HuH-7.5 (cell line): ENCODE results near the gene TEX48.

Experiments used
- DNase-seq: peaks from one replicate; pipeline ENCODE4 v3.0.0; 2011; ENCODE audit warnings: low spot score

TEX48 gene

DNA sequence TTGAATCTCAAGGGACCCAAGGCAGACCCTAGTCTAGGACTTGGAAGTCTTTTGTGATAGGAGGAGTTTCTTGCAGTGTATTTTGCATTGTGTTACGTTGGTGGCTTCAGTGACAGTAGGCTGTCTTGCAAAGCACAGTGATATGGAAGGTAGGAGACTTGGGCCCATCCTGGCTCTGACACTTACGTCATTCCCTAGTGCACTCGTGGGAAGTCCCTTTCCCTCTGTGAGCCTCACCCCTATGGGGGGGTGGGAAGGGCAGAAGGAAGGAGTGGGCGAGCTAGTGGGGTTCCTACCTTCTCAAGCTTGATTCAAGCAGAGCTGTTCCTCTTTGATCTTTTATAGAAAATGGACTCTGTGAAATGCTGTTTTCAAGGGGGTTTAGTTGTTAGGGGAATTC, 15.1 kb downstream of the TEX48 start:
- DNase-seq = no peak

DNA sequence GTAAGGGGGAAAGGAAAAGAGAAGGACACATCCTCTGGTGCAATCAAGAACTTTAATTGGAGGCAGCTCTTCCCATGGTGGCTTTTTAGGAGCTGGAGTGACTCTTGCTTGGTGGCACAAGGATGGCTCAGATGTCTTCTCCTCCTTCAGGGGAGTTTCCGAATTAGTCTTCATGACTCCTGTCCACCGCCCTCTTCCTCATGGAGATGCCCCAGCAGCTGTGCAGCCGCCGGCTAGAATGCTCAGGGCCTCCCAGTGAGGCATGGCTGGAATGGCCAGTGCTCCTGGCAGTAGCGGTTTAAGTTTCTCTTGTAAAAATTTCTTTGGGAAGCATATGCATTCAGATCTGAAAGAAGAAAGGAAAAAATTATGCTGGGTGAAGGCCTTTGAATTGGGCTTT, 15.6 kb downstream of the TEX48 start:
- no peak for DNase-seq

- DNase-seq = no peak
These were observed 17.8 kb downstream of the TEX48 start for GRCh38 chr9:114664181-114664580.

GRCh38 chr9:114662081-114662989, 19.7 kb downstream of the TEX48 start:
- DNase-seq = peak; percentile 74

DNA sequence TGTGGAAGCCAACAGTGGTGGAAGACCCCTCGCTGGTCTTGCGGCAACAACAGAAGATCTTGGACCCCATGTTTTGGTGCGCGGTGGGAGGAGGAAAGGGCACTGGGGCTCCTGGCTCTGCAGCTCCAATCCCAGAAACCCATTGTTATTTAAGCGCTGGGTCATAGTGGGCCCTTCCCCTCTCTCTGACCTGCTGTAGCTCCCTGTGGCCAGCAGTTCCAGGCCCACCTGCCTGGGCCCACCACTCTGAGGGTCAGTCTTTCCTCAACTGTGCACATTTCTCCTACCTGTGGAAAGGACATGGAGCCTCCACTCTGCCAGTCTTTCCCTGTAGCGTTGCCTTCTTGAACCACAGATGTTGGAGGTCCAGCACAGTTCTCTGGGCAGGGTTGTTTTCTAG, 24.3 kb downstream of the TEX48 start, which contains the start of gene TEX53:
Gene TEX53, minus strand, starts transcription at position 101 of the 400 bp plus-strand sequence. Its CDS starts 31 bp downstream, at position 70.
- no peak for DNase-seq

GRCh38 chr9:114656301-114656700, 25.7 kb downstream of the TEX48 start:
- no peak for DNase-seq

DNA sequence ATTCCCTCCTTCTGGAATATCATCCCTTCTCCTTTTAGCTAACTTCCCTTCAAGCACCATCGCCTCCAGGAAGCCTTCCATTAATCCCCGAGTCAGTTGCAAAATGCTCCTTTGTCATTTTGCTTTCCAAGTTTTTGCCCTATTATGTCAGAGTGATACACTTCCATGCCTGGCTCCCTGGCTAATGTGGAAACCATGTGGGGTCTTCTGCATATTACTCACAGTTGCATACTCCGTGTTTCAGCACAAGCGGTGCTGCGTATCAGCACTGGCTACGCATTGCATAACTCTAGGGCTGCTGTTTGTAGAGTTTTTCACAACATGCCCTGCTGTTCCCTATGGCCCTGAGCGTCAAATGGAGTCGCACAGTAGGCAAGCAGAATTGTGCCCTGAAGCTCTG, 26.3 kb downstream of the TEX48 start:
- DNase-seq = no peak

GRCh38 chr9:114653556-114654159, 28.3 kb downstream of the TEX48 start:
- peak; percentile 66 for DNase-seq

- DNase-seq = no peak
These were observed 29.0 kb downstream of the TEX48 start for GRCh38 chr9:114652776-114653555.

DNA sequence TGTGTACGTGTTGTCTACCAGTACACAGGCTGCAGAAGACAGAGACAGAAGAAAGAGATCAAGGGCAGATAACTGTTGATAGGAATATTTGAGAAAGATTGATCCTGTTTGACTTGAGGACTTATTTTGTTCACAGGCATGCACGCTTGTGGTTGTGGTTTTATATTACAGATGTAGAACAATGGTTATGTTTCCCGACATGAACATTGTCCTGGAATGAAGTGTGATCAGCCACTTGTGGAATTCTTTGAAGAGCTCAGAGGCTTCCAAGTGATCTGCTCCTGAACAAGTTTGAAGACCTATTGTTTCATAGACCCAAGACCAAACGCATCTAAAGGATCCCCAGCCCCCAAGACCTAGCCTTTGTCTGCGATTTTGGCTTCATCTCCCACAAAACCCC, 38.1 kb downstream of the TEX48 start:
- no peak for DNase-seq

- DNase-seq = no peak
These were observed 39.0 kb downstream of the TEX48 start for GRCh38 chr9:114643001-114643400.

DNA sequence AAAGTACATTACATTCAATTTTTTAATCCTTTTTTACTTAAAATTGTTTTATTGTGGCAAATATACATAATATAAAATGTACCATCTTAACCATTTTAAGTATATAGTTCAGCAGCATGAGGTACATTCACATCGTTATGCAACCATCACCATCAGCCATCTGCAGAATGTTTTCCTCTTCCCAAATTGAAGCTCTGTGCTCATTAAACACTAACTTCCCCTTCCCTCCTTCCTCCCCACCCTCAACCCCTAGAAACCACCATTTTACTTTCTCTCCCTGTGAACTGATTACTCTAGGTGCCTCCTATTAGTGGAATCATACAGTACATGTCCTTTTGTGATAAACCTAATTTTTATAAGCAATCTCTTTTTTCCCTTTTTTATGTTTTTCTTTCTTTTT, 40.0 kb downstream of the TEX48 start:
- DNase-seq = no peak

DNA sequence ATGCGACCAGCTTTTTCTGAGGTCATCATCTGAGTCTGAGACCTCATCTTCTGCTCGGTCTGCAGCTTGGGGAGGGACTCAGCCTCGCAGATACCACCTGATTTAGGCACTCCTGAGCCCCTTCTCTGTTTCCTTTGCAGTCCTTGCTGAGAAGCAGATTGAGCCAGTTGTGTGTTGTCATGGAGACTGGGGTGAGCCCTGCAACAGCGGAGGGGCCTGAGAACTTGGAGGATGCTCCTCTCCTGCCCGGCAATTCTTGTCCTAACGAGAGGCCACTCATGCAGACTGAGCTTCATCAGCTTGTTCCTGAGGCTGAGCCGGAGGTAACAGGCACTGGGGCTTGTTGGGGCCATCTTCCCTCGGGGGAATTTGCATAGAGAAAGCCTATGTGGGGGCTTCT, 43.6 kb downstream of the TEX48 start:
- DNase-seq = no peak

GRCh38 chr9:114634387-114634786, 47.6 kb downstream of the TEX48 start:
- no peak for DNase-seq

DNA sequence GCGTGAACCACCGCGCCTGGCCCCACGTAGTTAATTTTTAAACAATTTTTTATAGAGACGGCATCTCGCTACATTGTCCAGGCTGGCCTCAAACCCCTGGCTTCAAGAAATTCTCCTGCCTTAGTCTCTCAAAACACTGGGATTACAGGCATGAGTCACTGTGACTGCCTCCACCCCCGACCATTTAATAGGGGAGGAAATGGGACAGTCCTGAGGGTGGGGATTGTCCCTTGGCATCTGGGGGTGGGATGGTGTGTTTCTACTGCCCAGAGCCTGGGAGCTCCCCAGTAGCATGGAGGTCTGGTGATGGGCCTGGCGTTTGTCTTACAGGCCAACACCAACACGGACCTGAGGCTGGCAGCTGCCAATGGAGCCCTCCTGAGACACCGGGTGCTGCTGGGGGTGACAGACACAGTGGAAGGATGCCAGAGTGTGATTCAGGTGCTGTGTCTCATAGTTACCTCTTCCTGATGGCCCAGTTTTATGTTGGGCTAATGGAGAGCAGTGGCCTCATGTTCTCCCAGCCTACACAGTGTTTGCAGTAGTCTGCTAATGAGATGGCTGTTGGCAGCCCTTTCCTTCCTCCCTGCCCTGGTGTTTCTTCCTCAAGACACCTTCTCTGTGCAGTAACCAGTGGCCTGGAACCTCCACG, 48.4 kb downstream of the TEX48 start:
- DNase-seq = no peak

DNA sequence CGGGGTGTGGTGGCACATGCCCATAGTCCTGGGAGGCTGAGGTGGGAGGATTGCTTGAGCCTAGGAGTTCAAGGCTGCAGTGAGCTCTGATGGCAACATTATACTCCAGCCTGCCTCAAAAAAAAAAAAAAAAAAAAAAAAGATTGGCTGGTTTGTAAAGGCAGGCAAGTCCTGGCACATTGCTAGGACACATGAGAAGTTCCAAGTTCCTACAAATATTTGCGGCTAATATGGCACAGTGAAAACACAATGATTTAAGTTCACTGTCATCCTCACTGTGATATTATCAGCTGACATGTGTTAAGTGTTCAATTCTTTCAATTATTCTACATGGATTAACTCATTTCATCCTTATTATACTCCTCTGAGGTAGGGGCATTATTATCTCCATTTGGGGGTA, 50.8 kb downstream of the TEX48 start:
- no peak for DNase-seq

- no peak for DNase-seq
These were observed 52.4 kb downstream of the TEX48 start for GRCh38 chr9:114629563-114630090.

DNA sequence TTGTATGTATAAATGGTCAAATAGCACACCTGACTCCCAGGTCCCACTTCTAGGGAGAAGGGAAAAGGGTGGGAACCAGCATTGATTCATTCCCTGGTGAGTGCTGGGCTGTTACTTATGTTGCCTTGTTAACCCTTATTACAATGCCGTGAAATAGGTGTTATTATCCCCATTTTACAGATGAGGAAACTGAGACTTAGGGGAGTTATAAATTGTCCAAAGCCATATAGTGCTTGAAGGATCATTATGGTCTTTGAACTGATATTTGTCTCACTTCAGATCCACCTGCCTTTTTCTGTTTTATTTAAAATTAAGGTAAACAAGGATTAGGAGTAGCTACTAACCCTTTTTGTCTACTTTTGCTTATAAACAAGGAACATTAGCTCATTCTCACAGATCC, 54.4 kb downstream of the TEX48 start:
- no peak for DNase-seq

DNA sequence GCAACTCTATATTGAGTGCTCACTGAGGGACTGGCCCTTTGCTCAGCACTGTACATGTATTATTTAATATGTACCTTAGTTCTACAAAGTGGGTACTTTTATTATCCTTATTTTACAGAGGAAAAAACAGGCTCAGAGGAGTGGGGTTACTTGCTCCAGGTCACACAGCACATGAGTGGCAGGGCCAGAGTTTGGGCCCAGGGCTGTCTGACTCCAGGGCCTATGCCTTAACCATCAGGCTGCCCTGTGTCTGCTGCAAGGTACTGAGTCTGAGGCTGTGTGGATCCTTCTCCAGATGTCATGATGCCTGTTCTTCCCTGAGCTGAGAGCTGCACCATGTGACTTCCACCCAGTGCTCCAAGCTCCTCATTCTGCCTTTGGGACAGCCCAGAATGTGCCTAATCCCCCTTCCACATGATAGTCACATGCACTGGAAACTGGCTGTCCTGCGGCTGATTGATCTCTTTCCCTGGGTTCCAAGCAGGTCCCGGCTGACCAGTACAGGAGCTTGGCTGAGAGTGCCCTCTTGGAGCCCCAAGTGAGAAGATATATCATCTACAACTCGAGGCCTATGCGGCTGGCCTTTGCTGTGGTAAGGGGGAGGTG, 55.5 kb downstream of the TEX48 start:
- no peak for DNase-seq

DNA sequence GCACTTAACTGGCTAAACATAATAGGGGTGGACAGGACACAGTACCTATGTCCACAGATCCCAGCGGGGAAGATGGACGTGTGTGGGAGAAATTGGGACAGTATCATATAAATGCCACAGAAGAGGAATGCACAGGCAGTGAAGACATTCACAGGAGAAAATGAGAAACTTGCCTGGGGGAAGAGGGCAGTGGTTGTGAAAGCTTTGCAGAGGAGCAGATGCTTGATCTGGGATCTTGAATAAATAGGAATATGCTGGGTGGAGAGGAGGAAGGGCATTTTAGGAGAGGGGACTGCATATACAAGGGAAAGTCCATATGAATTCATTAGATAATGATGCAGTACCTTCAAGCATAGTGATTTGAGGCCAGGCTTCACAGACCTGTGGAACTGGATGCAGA, 57.3 kb downstream of the TEX48 start:
- no peak for DNase-seq

DNA sequence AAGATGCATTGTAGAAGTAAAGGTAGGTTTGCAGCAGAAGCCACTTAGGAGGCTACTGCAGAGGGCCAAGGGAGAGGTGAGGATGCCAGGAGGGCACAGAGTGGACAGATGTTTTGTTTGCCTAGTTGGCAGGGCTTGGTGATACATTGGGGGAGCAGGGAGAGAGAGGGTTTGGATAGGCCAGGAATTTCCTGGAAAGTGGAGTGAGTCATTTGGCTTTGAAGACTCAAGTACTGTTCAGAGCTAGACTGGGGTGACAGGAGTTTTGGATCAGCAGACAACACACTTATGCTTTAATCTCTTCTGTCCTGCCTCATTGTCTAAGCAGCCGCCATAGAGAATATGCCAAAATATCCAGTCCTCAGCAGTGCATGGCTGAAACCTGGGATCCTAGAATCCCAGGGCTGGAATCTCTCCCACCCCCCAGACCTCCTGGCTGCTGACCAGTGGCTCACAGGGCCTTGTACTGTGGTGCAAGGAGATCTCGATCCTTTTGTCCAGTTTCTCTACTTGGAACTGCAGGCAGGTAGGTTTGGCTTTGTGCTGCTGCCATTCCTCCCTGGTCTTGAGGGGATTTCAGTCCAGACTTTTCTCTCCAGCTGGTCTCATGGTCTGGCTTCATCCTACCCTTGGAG, 59.9 kb downstream of the TEX48 start:
- no peak for DNase-seq
